Measurements from ENCODE around the gene ARHGAP6.
"Not testable (repeated sequence)": the region's sequence is repeated elsewhere in the genome, so short reads cannot be mapped to it uniquely, and the experiment has no call there.

ARHGAP6 gene

GRCh38 chrX:11380187-11380844 is 285.4 kb downstream of the ARHGAP6 start:
- H3K4me2 ChIP-seq, result no peak overlapping the region
- no peak overlapping the region for H3K27ac ChIP-seq
- no peak overlapping the region for H3K4me3 ChIP-seq
- peaks cover 83% of the 10 kb centered on the region for H3K27me3 ChIP-seq
- H3K4me1 ChIP-seq, result no peaks in the 10 kb centered on the region
- H4K20me1 ChIP-seq, result no peaks in the 10 kb centered on the region
- H3K9me3 ChIP-seq, result 0 out of 2 replicates have a peak, but pooled peaks cover 8% of the 10 kb centered on the region
- H3K9ac ChIP-seq, result no peak overlapping the region
- H3K36me3 ChIP-seq, result no peaks in the 10 kb centered on the region
- TF ChIP-seq Cebpa-rat (IDR thresholded peaks at IDR 0.05), result no peak

- H3K36me3 ChIP-seq, result no peaks in the 10 kb centered on the region
- no peak overlapping the region for H3K4me2 ChIP-seq
- no peak overlapping the region for H3K4me3 ChIP-seq
- H3K27me3 ChIP-seq, result peaks cover 76% of the 10 kb centered on the region
- H3K9me3 ChIP-seq, result 0 out of 2 replicates have a peak, but pooled peaks cover 8% of the 10 kb centered on the region
- H3K4me1 ChIP-seq, result no peaks in the 10 kb centered on the region
- H4K20me1 ChIP-seq, result no peaks in the 10 kb centered on the region
- no peak overlapping the region for H3K27ac ChIP-seq
- no peak for TF ChIP-seq Cebpa-rat (IDR thresholded peaks at IDR 0.05)
- no peak overlapping the region for H3K9ac ChIP-seq
These were observed 289.6 kb downstream of the ARHGAP6 start for GRCh38 chrX:11376163-11376562.

DNA sequence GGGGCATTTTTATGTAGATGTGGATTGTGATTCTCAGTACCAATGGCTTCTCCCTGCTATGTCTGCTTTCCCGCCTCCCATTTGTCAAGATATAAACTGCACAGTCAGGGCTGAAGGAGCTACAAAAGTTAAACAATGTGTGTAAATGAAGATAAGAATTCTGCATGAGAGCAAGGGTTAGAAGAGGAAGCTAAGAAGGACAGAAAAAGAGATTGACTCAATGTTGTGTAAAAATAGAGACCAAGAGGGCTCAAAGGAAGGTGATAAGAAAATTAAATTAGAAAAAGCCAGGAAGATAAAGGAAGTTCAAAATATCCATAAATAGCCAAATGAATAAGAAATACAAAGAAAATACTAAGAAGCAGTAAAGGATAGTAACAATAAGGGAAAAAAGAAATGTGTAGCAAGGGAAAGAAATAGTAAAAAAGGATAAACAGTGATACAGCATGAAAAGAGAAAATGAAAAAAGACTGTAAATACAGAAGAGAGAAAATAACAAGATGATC is 290.1 kb downstream of the ARHGAP6 start:
- no peaks in the 10 kb centered on the region for H3K36me3 ChIP-seq
- 0 out of 2 replicates have a peak, but pooled peaks cover 8% of the 10 kb centered on the region for H3K9me3 ChIP-seq
- TF ChIP-seq Cebpa-rat (IDR thresholded peaks at IDR 0.05), result no peak
- no peak overlapping the region for H3K4me3 ChIP-seq
- H4K20me1 ChIP-seq, result no peaks in the 10 kb centered on the region
- no peaks in the 10 kb centered on the region for H3K4me1 ChIP-seq
- H3K27ac ChIP-seq, result no peak overlapping the region
- H3K9ac ChIP-seq, result no peak overlapping the region
- no peak overlapping the region for H3K4me2 ChIP-seq
- H3K27me3 ChIP-seq, result peaks cover 77% of the 10 kb centered on the region

- Histone ChIP-seq H3K4me1 (no peaks in the 10 kb centered on the region), H3K9me3 (0 out of 2 replicates have a peak, but pooled peaks cover 8% of the 10 kb centered on the region), H3K9ac (no peak overlapping the region), H4K20me1 (no peaks in the 10 kb centered on the region), H3K4me3 (no peak overlapping the region), H3K27me3 (peaks cover 77% of the 10 kb centered on the region), H3K27ac (no peak overlapping the region), H3K36me3 (no peaks in the 10 kb centered on the region), H3K4me2 (no peak overlapping the region)
- no peak for TF ChIP-seq Cebpa-rat (IDR thresholded peaks at IDR 0.05)
These were observed 291.1 kb downstream of the ARHGAP6 start for GRCh38 chrX:11374570-11374969.

DNA sequence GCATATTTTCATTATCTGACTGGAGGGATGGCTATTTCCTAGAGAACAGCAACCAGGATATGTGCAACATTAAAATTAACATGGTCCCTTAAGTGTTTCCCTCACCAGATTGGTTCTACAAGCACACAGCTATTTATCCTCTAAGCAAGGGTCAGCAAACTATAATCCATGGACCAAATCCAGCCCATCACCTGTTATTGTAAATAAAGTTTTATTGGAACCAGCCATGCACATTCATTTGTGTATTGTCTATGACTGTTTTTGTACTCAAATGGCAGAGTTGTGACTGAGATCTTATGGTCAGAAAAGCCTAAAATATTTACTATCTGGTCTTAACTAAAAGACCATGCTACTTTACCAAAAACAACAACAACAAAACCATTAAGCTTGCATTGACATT is 294.6 kb downstream of the ARHGAP6 start:
- Histone ChIP-seq H4K20me1 (no peaks in the 10 kb centered on the region), H3K4me3 (no peak overlapping the region), H3K9me3 (no peaks in the 10 kb centered on the region), H3K4me2 (no peak overlapping the region), H3K27me3 (peaks cover 77% of the 10 kb centered on the region), H3K27ac (no peak overlapping the region), H3K4me1 (no peaks in the 10 kb centered on the region), H3K36me3 (no peaks in the 10 kb centered on the region), H3K9ac (no peak overlapping the region)
- no peak for TF ChIP-seq Cebpa-rat (IDR thresholded peaks at IDR 0.05)

DNA sequence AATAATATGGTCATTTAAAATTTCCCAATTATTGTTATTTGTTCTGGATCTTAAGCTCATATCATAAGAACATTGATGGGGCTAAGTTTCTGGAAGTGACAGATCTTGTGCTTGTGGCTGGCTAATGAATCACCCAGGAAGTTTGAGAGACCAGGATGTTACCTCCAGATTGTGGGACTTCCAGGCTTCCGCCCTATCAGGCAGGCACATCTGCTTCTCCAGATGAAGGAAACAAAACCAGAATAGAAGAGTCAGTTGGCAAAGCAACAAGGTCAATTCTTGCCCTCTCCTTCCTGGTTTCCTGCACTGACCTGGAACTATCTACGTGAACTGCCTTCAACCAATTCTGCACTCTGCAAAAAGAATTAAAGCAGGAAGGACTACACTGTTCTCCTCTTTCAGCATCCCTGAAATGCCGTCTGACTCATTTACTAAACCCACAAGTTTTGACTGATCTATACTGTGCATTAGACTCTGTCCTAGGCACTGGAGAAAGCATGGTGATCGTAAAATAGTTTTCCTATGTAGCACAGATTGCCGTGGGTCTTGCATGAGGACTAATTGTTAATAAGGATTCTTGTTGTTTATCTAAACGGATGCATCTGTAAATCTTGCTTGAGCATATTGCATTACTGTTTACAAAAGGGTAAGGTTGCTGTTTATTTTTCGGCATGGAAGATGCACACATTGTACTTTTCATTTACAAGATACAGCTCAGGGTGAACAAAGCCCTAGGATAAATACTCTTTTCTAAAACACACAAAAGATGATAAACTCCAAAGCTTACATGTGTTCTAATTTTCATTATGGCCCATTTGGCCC is 297.9 kb downstream of the ARHGAP6 start:
- Histone ChIP-seq H3K4me1 (peaks cover 7% of the 10 kb centered on the region; the same call in 1 of the 2 replicates), H3K4me2 (no peak overlapping the region), H3K27ac (no peak overlapping the region), H3K9me3 (peaks cover 9% of the 10 kb centered on the region; the same call in 1 of the 2 replicates), H3K4me3 (no peak overlapping the region), H3K9ac (no peak overlapping the region), H3K36me3 (no peaks in the 10 kb centered on the region), H4K20me1 (no peaks in the 10 kb centered on the region), H3K27me3 (peaks cover 65% of the 10 kb centered on the region)
- no peak for TF ChIP-seq Cebpa-rat (IDR thresholded peaks at IDR 0.05)

GRCh38 chrX:11366998-11367595 is 298.6 kb downstream of the ARHGAP6 start:
- Histone ChIP-seq H3K4me2 (no peak overlapping the region), H4K20me1 (no peaks in the 10 kb centered on the region), H3K27me3 (peaks cover 61% of the 10 kb centered on the region), H3K9ac (no peak overlapping the region), H3K4me3 (no peak overlapping the region), H3K4me1 (peaks cover 10% of the 10 kb centered on the region; the same call in 1 of the 2 replicates), H3K9me3 (peaks cover 9% of the 10 kb centered on the region; the same call in 1 of the 2 replicates), H3K27ac (no peak overlapping the region), H3K36me3 (no peaks in the 10 kb centered on the region)
- no peak for TF ChIP-seq Cebpa-rat (IDR thresholded peaks at IDR 0.05)

GRCh38 chrX:11365426-11365825 is 300.3 kb downstream of the ARHGAP6 start:
- no peak overlapping the region for H3K4me3 ChIP-seq
- no peak overlapping the region for H3K9ac ChIP-seq
- no peak overlapping the region for H3K27ac ChIP-seq
- no peaks in the 10 kb centered on the region for H3K36me3 ChIP-seq
- H3K27me3 ChIP-seq, result peaks cover 53% of the 10 kb centered on the region
- TF ChIP-seq Cebpa-rat (IDR thresholded peaks at IDR 0.05), result no peak
- peaks cover 12% of the 10 kb centered on the region; the same call in 1 of the 2 replicates for H3K9me3 ChIP-seq
- peaks cover 10% of the 10 kb centered on the region; the same call in 1 of the 2 replicates for H3K4me1 ChIP-seq
- no peak overlapping the region for H3K4me2 ChIP-seq
- no peaks in the 10 kb centered on the region for H4K20me1 ChIP-seq

DNA sequence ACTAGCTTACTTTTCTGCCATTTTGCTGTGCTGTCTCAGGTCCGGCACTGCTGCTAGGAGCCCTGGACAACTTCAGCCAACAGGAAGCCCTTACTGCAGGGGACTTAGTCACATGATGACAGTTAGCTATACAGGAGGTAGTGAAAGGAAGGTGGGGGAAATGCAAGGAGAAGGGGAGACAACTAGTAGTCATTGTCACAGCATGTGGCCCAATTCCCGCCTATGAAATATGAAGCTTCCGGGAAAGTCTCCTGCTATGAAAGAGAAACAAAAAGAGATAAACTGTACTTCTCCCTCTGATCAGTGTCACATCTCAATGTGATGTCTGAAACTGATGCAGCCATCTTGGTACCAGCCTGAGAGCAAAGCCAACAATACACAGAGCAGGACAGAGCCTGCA is 300.9 kb downstream of the ARHGAP6 start:
- Histone ChIP-seq H3K27me3 (peaks cover 49% of the 10 kb centered on the region), H3K27ac (no peak overlapping the region), H3K4me2 (no peak overlapping the region), H3K9ac (no peak overlapping the region), H3K4me1 (peaks cover 10% of the 10 kb centered on the region; the same call in 1 of the 2 replicates), H3K9me3 (peaks cover 12% of the 10 kb centered on the region; the same call in 1 of the 2 replicates), H3K4me3 (no peak overlapping the region), H4K20me1 (no peaks in the 10 kb centered on the region), H3K36me3 (no peaks in the 10 kb centered on the region)
- no peak for TF ChIP-seq Cebpa-rat (IDR thresholded peaks at IDR 0.05)

DNA sequence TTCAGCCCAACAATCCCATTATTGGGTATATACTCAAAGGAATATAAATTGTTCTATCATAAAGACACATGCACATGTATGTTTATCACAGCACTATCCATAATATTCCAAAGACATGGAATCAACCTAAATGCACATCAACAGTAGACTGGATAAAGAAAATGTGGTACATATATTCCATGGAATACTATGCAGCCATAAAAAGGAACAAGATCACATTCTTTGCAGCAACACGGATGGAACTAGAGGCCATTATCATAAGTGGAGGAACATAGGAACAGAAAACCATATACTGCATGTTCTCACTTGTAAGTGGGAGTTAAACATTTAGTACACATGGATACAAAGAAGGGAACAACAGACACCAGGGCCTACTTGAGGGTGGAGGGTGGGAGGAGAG is 301.9 kb downstream of the ARHGAP6 start:
- Histone ChIP-seq H3K27me3 (peaks cover 39% of the 10 kb centered on the region), H3K9me3 (peaks cover 12% of the 10 kb centered on the region; the same call in 1 of the 2 replicates)
- H3K4me3 ChIP-seq, H3K9ac ChIP-seq, H3K4me1 ChIP-seq, H3K27ac ChIP-seq, H4K20me1 ChIP-seq, H3K4me2 ChIP-seq, H3K36me3 ChIP-seq: not testable (repeated sequence)

Measured in BLaER1 (cell line).